Lung microvascular endothelial cell (primary cell): ENCODE results near the gene TMEM209. TPM values are rescaled to one million over a fixed set of nuclear protein-coding genes. Genes with fewer than 3 reads are reported as not detected.
"Not testable (repeated sequence)": the region's sequence is repeated elsewhere in the genome, so short reads cannot be mapped to it uniquely, and the experiment has no call there.

Source experiments
- DNase-seq, 2 donors: peaks; one replicate each; pipeline versions ENCODE4 v3.0.0 to v3.0.0-alpha.2; 2010; ENCODE audit warnings: low read depth in 2 of 2
- total RNA-seq: library from RNA; depleted of rRNA; stranded (reverse); fragments of >200 nt; gene quantifications from 2 replicates; pipeline ENCODE4 v1.2.1, GENCODE V29; 2014

Gene TMEM209
- 4.6 and 5.4 TPM in 2 replicates for total RNA-seq

GRCh38 chr7:130205084-130205947 lies at the start of gene TMEM209:
Gene TMEM209, minus strand, starts transcription at chr7:130205406. Its CDS starts 31 bp downstream, at chr7:130205375.
- DNase-seq = peak; percentile 96 to 97

- DNase-seq = no peak
These were observed 49.3 kb upstream of the TMEM209 start for GRCh38 chr7:130254555-130254954.

- DNase-seq = not testable (repeated sequence)
These were observed 44.4 kb upstream of the TMEM209 start for GRCh38 chr7:130249626-130250025.

DNA sequence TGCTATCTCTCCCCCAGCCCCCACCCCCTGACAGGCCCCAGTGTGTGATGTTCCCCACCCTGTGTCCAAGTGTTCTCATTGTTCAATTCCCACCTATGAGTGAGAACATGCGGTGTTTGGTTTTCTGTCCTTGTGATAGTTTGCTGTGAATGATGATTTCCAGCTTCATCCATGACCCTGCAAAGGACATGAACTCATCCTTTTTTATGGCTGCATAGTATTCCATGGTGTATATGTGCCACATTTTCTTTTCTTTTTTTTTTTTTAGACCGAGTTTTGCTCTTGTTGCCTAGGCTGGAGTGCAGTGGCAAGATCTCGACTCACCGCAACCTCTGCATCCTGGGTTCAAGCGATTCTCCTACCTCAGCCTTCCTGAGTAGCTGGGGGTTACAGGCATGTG lies 43.6 kb upstream of the TMEM209 start:
- DNase-seq = not testable (repeated sequence)

GRCh38 chr7:130246491-130246890 lies 41.3 kb upstream of the TMEM209 start:
- not testable (repeated sequence) for DNase-seq

DNA sequence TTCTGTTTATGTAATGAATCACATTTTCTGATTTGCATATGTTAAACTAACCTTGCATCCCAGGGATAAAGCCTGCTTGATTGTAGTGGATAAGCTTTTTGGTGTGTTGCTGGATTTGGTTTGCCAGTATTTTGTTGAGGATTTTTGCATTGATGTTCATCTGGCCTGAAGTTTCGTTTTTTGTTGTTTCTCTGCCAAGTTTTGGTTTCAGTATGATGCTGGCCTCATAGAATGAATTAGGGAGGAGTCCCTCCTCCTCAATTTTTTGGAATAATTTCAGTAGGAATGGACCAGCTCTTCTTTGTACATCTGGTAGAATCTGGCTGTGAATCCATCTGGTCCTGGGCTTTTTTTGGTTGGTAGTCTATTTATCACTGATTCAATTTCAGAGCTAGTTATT lies 38.3 kb upstream of the TMEM209 start:
- peak in 1 of 2 donors; percentile 15 for DNase-seq

GRCh38 chr7:130242198-130243014 lies 37.2 kb upstream of the TMEM209 start:
- peak; percentile 35 to 60 for DNase-seq

DNA sequence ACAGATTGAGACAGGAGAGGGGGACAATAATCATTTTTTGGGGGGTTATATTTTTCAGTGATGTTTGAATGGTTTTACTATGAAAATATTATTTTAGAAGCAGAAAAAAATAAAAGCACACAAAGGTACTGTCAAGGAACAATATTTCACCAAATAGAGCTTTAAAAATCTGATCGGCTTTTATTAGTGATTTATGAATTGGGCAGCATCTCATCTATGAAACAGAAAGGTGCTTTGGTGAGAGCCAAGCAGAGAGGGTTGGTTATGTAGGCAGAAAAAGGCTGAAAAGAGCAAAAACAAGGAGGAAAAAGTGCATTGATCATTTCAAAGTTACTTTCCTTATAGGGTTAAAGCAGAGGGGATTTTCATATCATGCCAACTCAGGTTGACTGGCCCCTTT lies 35.0 kb upstream of the TMEM209 start:
- no peak for DNase-seq

DNA sequence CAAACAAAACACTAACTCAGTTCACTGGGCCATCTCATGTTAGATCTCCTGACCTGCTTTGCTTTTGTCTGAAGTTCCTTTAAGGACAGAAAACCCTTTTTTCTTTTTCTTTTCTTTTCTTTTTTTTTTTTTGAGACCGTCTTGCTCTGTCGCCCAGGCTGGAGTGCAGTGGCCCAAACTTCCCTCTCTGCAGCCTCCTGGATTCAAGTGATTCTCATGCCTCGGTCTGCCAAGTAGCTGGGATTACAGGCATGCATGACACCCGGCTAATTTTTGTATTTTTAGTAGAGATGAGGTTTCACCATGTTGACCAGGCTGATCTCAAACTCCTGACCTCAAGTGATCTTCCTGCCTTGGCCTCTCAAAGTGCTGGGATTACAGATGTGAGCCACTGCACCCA lies 31.2 kb upstream of the TMEM209 start:
- DNase-seq = not testable (repeated sequence)

- no peak for DNase-seq
These were observed 28.9 kb upstream of the TMEM209 start for GRCh38 chr7:130234078-130234477.

GRCh38 chr7:130232209-130232608 lies 27.0 kb upstream of the TMEM209 start:
- DNase-seq = no peak

DNA sequence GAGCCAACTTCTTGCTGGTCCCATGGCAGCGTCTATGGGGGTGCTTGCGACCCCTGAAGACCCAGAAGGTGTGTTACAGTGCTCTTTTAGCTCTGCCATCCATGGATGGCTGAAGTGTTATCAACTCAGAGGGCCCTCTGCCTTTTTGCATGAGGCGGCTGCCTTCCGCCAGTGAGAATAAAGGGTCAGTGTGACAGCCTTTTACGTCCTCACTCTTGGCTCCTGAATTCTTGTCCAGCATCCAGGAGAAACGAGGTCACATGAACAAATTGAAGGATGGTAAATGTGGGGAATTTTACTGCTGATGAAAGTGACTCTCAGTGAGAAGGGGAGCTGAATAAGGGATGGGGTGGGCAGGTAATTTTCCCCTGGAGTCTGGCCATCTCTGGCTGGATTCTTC lies 26.6 kb upstream of the TMEM209 start:
- DNase-seq = no peak

DNA sequence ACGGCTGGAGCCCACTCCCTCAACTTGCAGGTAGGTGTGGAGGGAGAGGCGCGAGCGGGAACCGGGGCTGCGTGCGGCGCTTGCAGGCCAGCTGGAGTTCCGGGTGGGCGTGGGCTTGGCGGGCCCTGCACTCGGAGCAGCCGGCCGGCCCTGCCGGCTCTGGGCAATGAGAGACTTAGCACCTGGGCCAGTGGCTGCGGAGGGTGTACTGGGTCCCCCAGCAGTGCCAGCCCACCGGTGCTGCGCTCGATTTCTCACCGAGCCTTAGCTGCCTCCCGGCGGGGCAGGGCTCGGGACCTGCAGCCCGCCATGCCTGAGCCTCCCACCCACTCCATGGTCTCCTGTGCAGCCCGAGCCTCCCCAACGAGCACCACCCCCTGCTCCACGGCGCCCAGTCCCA lies 24.8 kb upstream of the TMEM209 start:
- not testable (repeated sequence) for DNase-seq

GRCh38 chr7:130228840-130229502 lies 23.8 kb upstream of the TMEM209 start:
- DNase-seq = no peak

GRCh38 chr7:130227883-130228575 lies 22.8 kb upstream of the TMEM209 start:
- no peak for DNase-seq

- no peak for DNase-seq
These were observed 21.1 kb upstream of the TMEM209 start for GRCh38 chr7:130226333-130226732.

DNA sequence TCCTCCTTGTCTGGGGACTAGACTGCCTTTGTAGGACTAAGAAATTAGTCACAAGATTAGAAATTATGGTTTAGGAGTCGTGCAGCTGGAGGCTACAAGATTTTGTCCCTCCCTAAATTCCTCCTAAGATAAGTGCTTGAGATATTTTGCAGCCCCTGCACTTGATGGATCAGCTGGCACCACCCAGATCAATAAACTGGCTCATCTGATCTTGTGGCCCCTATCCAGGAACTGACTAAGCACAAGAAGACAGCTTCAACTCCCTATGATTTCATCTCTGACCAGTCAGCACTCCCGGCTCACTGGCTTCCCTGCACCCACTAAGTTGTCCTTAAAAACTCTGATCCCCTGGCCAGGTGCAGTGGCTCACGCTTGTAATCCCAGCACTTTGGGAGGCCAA lies 19.7 kb upstream of the TMEM209 start:
- peak in 1 of 2 donors; percentile 24 for DNase-seq

GRCh38 chr7:130224210-130224609 lies 19.0 kb upstream of the TMEM209 start:
- DNase-seq = no peak

GRCh38 chr7:130223646-130224045 lies 18.4 kb upstream of the TMEM209 start:
- no peak for DNase-seq

GRCh38 chr7:130221746-130222145 lies 16.5 kb upstream of the TMEM209 start:
- DNase-seq = no peak

GRCh38 chr7:130219871-130220270 lies 14.7 kb upstream of the TMEM209 start:
- DNase-seq = no peak
